ENCODE data around the gene ZMIZ1.
A peak's percentile ranks its signal among the peaks of the same experiment; 100 is the strongest.

The ZMIZ1 gene

GRCh38 chr10:79208251-79208983, 139.7 kb downstream of the ZMIZ1 start:
- WGBS (ENCODE audit: insufficient coverage), result 99% methylated on average over 14 of the region's 15 CpGs
- ChIA-PET POLR2A (no interaction called here), CTCF (interaction anchor here (0.8 to 1.3 kb wide), 2 partner anchors 11 to 86 kb away, joined by 3 to 4 read pairs; no protein-coding TSS in a partner anchor)
- H3K36me3 ChIP-seq (ENCODE audit: control insufficient read depth in 4 of 4, insufficient read depth in 4 of 4, low read length in 3 of 4), result peaks cover 9 to 97% (median 79%) of the 10 kb centered on the region in 4 experiments
- no peaks in the 10 kb centered on the region for H3K4me1 ChIP-seq (ENCODE audit: control extremely low read depth in 1 of 4, control insufficient read depth in 4 of 4, insufficient read depth in 4 of 4, low read length in 3 of 4)
- DNase-seq, result no peak
- H3K9me3 ChIP-seq (ENCODE audit: control extremely low read depth in 1 of 5, control insufficient read depth in 4 of 5, insufficient read depth in 2 of 5, low read depth in 1 of 5, low read length in 4 of 5), result no peaks in the 10 kb centered on the region
- no peak overlapping the region for H3K27ac ChIP-seq (ENCODE audit: insufficient read depth in 1 of 2, low read depth in 1 of 2, low read length in 2 of 2, poor library complexity in 1 of 2, severe bottlenecking in 2 of 2)
- H3K27me3 ChIP-seq (replicated peaks in 2 of 5; ENCODE audit: control insufficient read depth in 4 of 5, insufficient read depth in 5 of 5, low read length in 4 of 5), result no peaks in the 10 kb centered on the region
- no peak overlapping the region for H3K4me3 ChIP-seq (ENCODE audit: control insufficient read depth in 1 of 7, extremely low read depth in 1 of 7, insufficient read depth in 4 of 7, low read depth in 2 of 7, low read length in 6 of 7)

DNA sequence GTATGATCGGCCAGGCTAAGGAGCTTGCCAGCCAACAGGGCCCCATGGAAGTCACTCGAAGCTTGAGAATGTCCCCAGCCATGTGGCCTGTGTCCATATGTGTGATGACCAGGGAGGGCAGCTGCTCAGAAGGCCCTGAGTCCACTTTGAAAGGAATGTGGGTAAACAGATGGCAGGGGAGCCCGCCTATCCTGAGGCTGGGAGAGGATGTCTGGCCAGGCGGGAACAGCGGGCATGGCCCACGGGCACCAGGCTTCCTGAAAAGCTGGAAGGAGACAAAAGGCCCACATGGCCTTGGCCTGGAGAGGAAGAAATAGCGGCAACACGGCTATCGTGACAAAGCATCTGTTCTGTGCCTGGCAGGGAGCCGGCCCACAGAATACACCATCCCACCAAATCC, 140.6 kb downstream of the ZMIZ1 start:
- 92% methylated on average over 6 of the region's 10 CpGs for WGBS (ENCODE audit: insufficient coverage)
- CTCF ChIA-PET, result interaction anchor here (0.8 to 1.3 kb wide), 2 partner anchors 10 to 12 kb away, joined by 3 to 4 read pairs; no protein-coding TSS in a partner anchor

GRCh38 chr10:79209831-79210230, 141.1 kb downstream of the ZMIZ1 start:
- DNase-seq, result no peak
- H3K9me3 ChIP-seq (ENCODE audit: control extremely low read depth in 1 of 5, control insufficient read depth in 4 of 5, insufficient read depth in 2 of 5, low read depth in 1 of 5, low read length in 4 of 5), result no peaks in the 10 kb centered on the region
- POLR2A ChIA-PET, result no interaction called here
- H3K4me3 ChIP-seq (ENCODE audit: control insufficient read depth in 1 of 7, extremely low read depth in 1 of 7, insufficient read depth in 4 of 7, low read depth in 2 of 7, low read length in 6 of 7), result no peak overlapping the region
- H3K36me3 ChIP-seq (ENCODE audit: control insufficient read depth in 4 of 4, insufficient read depth in 4 of 4, low read length in 3 of 4), result peaks cover 9 to 97% (median 78%) of the 10 kb centered on the region in 4 experiments
- 100% methylated on average over 4 of the region's 5 CpGs for WGBS (ENCODE audit: insufficient coverage)
- CTCF ChIA-PET, result interaction anchor here (1.3 kb wide), 1 partner anchor 10 kb away, joined by 3 read pairs; no protein-coding TSS in a partner anchor
- no peaks in the 10 kb centered on the region for H3K4me1 ChIP-seq (ENCODE audit: control extremely low read depth in 1 of 4, control insufficient read depth in 4 of 4, insufficient read depth in 4 of 4, low read length in 3 of 4)
- H3K27ac ChIP-seq (ENCODE audit: insufficient read depth in 1 of 2, low read depth in 1 of 2, low read length in 2 of 2, poor library complexity in 1 of 2, severe bottlenecking in 2 of 2), result no peak overlapping the region
- H3K27me3 ChIP-seq (replicated peaks in 2 of 5; ENCODE audit: control insufficient read depth in 4 of 5, insufficient read depth in 5 of 5, low read length in 4 of 5), result no peaks in the 10 kb centered on the region

More for the DNA sequence above, 140.6 kb downstream of the ZMIZ1 start:
- DNase-seq, result no peak
- no peak overlapping the region for H3K4me3 ChIP-seq (ENCODE audit: control insufficient read depth in 1 of 7, extremely low read depth in 1 of 7, insufficient read depth in 4 of 7, low read depth in 2 of 7, low read length in 6 of 7)
- POLR2A ChIA-PET, result no interaction called here
- no peaks in the 10 kb centered on the region for H3K27me3 ChIP-seq (replicated peaks in 2 of 5; ENCODE audit: control insufficient read depth in 4 of 5, insufficient read depth in 5 of 5, low read length in 4 of 5)
- H3K4me1 ChIP-seq (ENCODE audit: control extremely low read depth in 1 of 4, control insufficient read depth in 4 of 4, insufficient read depth in 4 of 4, low read length in 3 of 4), result no peaks in the 10 kb centered on the region
- H3K27ac ChIP-seq (ENCODE audit: insufficient read depth in 1 of 2, low read depth in 1 of 2, low read length in 2 of 2, poor library complexity in 1 of 2, severe bottlenecking in 2 of 2), result no peak overlapping the region
- H3K9me3 ChIP-seq (ENCODE audit: control extremely low read depth in 1 of 5, control insufficient read depth in 4 of 5, insufficient read depth in 2 of 5, low read depth in 1 of 5, low read length in 4 of 5), result no peaks in the 10 kb centered on the region
- peaks cover 11 to 97% (median 79%) of the 10 kb centered on the region in 4 experiments for H3K36me3 ChIP-seq (ENCODE audit: control insufficient read depth in 4 of 4, insufficient read depth in 4 of 4, low read length in 3 of 4)

DNA sequence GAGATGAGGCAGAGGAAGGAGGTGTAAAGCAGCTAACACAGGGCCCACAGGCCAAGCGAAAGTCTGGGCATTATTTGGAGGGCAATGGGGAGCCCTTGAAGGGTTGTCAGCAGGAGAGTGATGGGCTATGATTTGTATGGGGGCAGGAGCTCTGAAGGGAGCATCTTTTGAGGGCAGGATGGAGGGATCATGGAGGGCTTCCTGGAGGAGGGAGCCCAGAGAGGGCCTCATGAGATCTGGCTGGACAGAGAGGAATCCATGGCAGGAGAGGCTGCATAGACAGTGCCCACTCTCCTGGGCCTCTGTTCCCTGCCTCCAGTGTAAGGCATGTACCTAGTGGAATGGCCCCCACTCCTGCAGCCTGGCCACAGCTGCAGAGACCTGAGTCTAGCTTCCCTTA, 141.9 kb downstream of the ZMIZ1 start:
- no CpG with 5 or more reads among the region's 1 CpG for WGBS (ENCODE audit: insufficient coverage)
- Histone ChIP-seq H3K36me3 (ENCODE audit: control insufficient read depth in 4 of 4, insufficient read depth in 4 of 4, low read length in 3 of 4) (peaks cover 8 to 97% (median 74%) of the 10 kb centered on the region in 4 experiments), H3K9me3 (ENCODE audit: control extremely low read depth in 1 of 5, control insufficient read depth in 4 of 5, insufficient read depth in 2 of 5, low read depth in 1 of 5, low read length in 4 of 5) (no peaks in the 10 kb centered on the region), H3K27ac (ENCODE audit: insufficient read depth in 1 of 2, low read depth in 1 of 2, low read length in 2 of 2, poor library complexity in 1 of 2, severe bottlenecking in 2 of 2) (no peak overlapping the region), H3K4me1 (ENCODE audit: control extremely low read depth in 1 of 4, control insufficient read depth in 4 of 4, insufficient read depth in 4 of 4, low read length in 3 of 4) (no peaks in the 10 kb centered on the region), H3K27me3 (replicated peaks in 2 of 5; ENCODE audit: control insufficient read depth in 4 of 5, insufficient read depth in 5 of 5, low read length in 4 of 5) (no peaks in the 10 kb centered on the region), H3K4me3 (ENCODE audit: control insufficient read depth in 1 of 7, extremely low read depth in 1 of 7, insufficient read depth in 4 of 7, low read depth in 2 of 7, low read length in 6 of 7) (no peak overlapping the region)
- POLR2A ChIA-PET, result no interaction called here
- CTCF ChIA-PET, result interaction anchor here (0.7 to 1.3 kb wide), 3 partner anchors 8 to 18 kb away, joined by 3 read pairs; no protein-coding TSS in a partner anchor
- no peak for DNase-seq

GRCh38 chr10:79211616-79212015, 142.8 kb downstream of the ZMIZ1 start:
- H3K27me3 ChIP-seq (replicated peaks in 2 of 5; ENCODE audit: control insufficient read depth in 4 of 5, insufficient read depth in 5 of 5, low read length in 4 of 5), result no peaks in the 10 kb centered on the region
- no peaks in the 10 kb centered on the region for H3K4me1 ChIP-seq (ENCODE audit: control extremely low read depth in 1 of 4, control insufficient read depth in 4 of 4, insufficient read depth in 4 of 4, low read length in 3 of 4)
- WGBS (ENCODE audit: insufficient coverage), result 92% methylated on average over 11 of the region's 13 CpGs
- CTCF ChIA-PET, result interaction anchor here (0.9 to 1.4 kb wide), 2 partner anchors 9 to 17 kb away, joined by 3 to 7 read pairs; no protein-coding TSS in a partner anchor
- H3K36me3 ChIP-seq (ENCODE audit: control insufficient read depth in 4 of 4, insufficient read depth in 4 of 4, low read length in 3 of 4), result peaks cover 11 to 97% (median 75%) of the 10 kb centered on the region in 4 experiments
- POLR2A ChIA-PET, result no interaction called here
- H3K4me3 ChIP-seq (ENCODE audit: control insufficient read depth in 1 of 7, extremely low read depth in 1 of 7, insufficient read depth in 4 of 7, low read depth in 2 of 7, low read length in 6 of 7), result no peak overlapping the region
- no peak for DNase-seq
- no peak overlapping the region for H3K27ac ChIP-seq (ENCODE audit: insufficient read depth in 1 of 2, low read depth in 1 of 2, low read length in 2 of 2, poor library complexity in 1 of 2, severe bottlenecking in 2 of 2)
- H3K9me3 ChIP-seq (ENCODE audit: control extremely low read depth in 1 of 5, control insufficient read depth in 4 of 5, insufficient read depth in 2 of 5, low read depth in 1 of 5, low read length in 4 of 5), result no peaks in the 10 kb centered on the region

DNA sequence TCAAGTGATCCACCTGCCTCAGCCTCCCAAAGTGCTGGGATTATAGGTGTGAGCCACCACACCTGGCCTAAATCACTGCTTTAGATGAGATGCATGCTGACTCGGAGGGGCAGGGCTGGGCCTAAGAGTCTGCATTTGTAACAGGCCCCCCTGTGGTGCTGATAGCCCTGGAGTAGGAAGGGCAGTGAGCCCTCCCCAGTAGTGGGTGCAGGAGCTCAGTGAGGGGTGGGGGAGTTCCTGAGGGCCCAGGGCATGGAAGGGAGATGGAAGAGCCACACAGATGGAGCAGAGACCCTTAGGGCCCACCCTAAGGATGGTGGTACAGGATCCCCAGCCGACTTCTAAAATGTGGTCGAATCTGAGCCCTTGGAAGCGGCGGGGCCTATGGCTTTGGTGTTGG, 146.8 kb downstream of the ZMIZ1 start:
- WGBS (ENCODE audit: insufficient coverage), result 99% methylated on average over 5 of the region's 5 CpGs
- ChIA-PET POLR2A (no interaction called here), CTCF (interaction anchor here (1.2 to 1.5 kb wide), 3 partner anchors 9 to 21 kb away, joined by 3 to 4 read pairs (median 3); no protein-coding TSS in a partner anchor)
- DNase-seq, result no peak
- Histone ChIP-seq H3K4me1 (ENCODE audit: control extremely low read depth in 1 of 4, control insufficient read depth in 4 of 4, insufficient read depth in 4 of 4, low read length in 3 of 4) (no peaks in the 10 kb centered on the region), H3K27ac (ENCODE audit: insufficient read depth in 1 of 2, low read depth in 1 of 2, low read length in 2 of 2, poor library complexity in 1 of 2, severe bottlenecking in 2 of 2) (no peak overlapping the region), H3K27me3 (replicated peaks in 2 of 5; ENCODE audit: control insufficient read depth in 4 of 5, insufficient read depth in 5 of 5, low read length in 4 of 5) (no peaks in the 10 kb centered on the region), H3K9me3 (ENCODE audit: control extremely low read depth in 1 of 5, control insufficient read depth in 4 of 5, insufficient read depth in 2 of 5, low read depth in 1 of 5, low read length in 4 of 5) (no peaks in the 10 kb centered on the region), H3K36me3 (ENCODE audit: control insufficient read depth in 4 of 4, insufficient read depth in 4 of 4, low read length in 3 of 4) (peaks cover 12 to 97% (median 76%) of the 10 kb centered on the region in 4 experiments), H3K4me3 (ENCODE audit: control insufficient read depth in 1 of 7, extremely low read depth in 1 of 7, insufficient read depth in 4 of 7, low read depth in 2 of 7, low read length in 6 of 7) (no peak overlapping the region)

- peaks cover 0 to 13% (median under 1%) of the 10 kb centered on the region in 4 experiments for H3K4me1 ChIP-seq (ENCODE audit: control extremely low read depth in 1 of 4, control insufficient read depth in 4 of 4, insufficient read depth in 4 of 4, low read length in 3 of 4)
- H3K9me3 ChIP-seq (ENCODE audit: control extremely low read depth in 1 of 5, control insufficient read depth in 4 of 5, insufficient read depth in 2 of 5, low read depth in 1 of 5, low read length in 4 of 5), result no peaks in the 10 kb centered on the region
- peaks cover 15 to 98% (median 66%) of the 10 kb centered on the region in 4 experiments for H3K36me3 ChIP-seq (ENCODE audit: control insufficient read depth in 4 of 4, insufficient read depth in 4 of 4, low read length in 3 of 4)
- POLR2A ChIA-PET, result no interaction called here
- DNase-seq, result no peak
- CTCF ChIA-PET, result no interaction called here
- no peak overlapping the region for H3K4me3 ChIP-seq (ENCODE audit: control insufficient read depth in 1 of 7, extremely low read depth in 1 of 7, insufficient read depth in 4 of 7, low read depth in 2 of 7, low read length in 6 of 7)
- H3K27me3 ChIP-seq (replicated peaks in 2 of 5; ENCODE audit: control insufficient read depth in 4 of 5, insufficient read depth in 5 of 5, low read length in 4 of 5), result no peaks in the 10 kb centered on the region
- H3K27ac ChIP-seq (ENCODE audit: insufficient read depth in 1 of 2, low read depth in 1 of 2, low read length in 2 of 2, poor library complexity in 1 of 2, severe bottlenecking in 2 of 2), result peak overlapping the region in 1 of 2 experiments; percentile 14
- 100% methylated on average over 2 of the region's 3 CpGs for WGBS (ENCODE audit: insufficient coverage)
Observed at GRCh38 chr10:79219322-79219957, 150.7 kb downstream of the ZMIZ1 start.

Data from common myeloid progenitor, CD34-positive (primary cell).